ENCODE data around the gene FGF1.

FGF1 gene

GRCh38 chr5:142549834-142550233 is 136.1 kb downstream of the FGF1 start:
- Histone ChIP-seq H3K27me3 (ENCODE audit: control insufficient read depth, insufficient read depth, low read length) (no peaks in the 10 kb centered on the region), H3K9ac (ENCODE audit: low read length) (no peak overlapping the region), H3K9me3 (ENCODE audit: control insufficient read depth, insufficient read depth, low read depth, low read length) (no peaks in the 10 kb centered on the region; the same call in 1 of the 2 replicates), H3K36me3 (ENCODE audit: control insufficient read depth, insufficient read depth, low read length) (no peaks in the 10 kb centered on the region), H3K4me1 (ENCODE audit: control insufficient read depth, insufficient read depth, low read length) (peaks cover 58% of the 10 kb centered on the region), H3K27ac (ENCODE audit: low read depth, low read length) (peak overlapping the region; percentile 79; the same call in 1 of the 2 replicates), H3K4me3 (ENCODE audit: low read depth, low read length) (no peak overlapping the region)

GRCh38 chr5:142548739-142549275 is 137.1 kb downstream of the FGF1 start:
- Histone ChIP-seq H3K4me3 (ENCODE audit: low read depth, low read length) (no peak overlapping the region), H3K4me1 (ENCODE audit: control insufficient read depth, insufficient read depth, low read length) (peaks cover 59% of the 10 kb centered on the region), H3K9ac (ENCODE audit: low read length) (no peak overlapping the region), H3K36me3 (ENCODE audit: control insufficient read depth, insufficient read depth, low read length) (no peaks in the 10 kb centered on the region), H3K9me3 (ENCODE audit: control insufficient read depth, insufficient read depth, low read depth, low read length) (no peaks in the 10 kb centered on the region), H3K27me3 (ENCODE audit: control insufficient read depth, insufficient read depth, low read length) (no peaks in the 10 kb centered on the region), H3K27ac (ENCODE audit: low read depth, low read length) (no peak overlapping the region)

DNA sequence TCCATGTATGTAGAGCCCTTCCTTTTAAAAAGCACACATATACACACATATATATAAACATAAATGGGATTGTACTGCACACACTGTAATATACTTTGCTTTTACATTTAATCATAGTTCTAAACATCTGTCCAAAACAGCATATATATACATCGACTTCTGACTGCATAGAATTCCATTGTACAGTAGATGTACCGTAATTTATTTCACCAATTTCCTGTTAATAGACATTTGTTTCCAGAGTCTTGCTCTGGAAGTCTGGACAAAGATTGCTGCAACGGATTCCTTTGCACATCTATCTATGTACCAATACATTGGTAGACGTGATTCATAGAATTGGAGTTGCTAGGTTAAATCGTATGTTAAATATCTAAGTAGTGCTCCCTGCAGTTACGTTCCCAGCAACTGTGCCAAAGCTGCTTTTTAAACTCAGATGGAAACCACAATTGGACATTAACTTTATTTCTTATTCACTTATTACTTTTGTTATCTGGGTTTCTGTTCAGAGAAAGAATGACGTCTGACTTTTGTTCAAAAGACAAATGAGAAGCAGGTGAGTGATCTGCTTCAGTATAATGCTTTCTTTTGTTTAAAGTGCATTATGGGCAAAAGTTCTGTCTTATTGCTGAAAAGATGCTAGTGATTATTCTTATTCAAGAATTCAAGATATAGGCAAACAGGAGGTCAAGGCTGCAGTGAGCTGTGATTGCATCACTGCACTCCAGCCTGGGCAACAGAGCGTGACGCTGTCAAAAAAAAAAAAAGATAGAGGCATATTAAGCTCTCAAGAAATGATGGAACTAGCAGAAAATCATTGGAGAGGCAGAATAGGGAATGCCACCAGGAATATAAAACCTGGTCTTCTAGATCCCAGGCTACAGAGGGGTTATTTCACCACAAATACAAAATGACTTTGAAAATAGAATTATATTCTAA is 138.2 kb downstream of the FGF1 start:
- H3K9me3 ChIP-seq (ENCODE audit: control insufficient read depth, insufficient read depth, low read depth, low read length) = no peaks in the 10 kb centered on the region
- no peaks in the 10 kb centered on the region for H3K27me3 ChIP-seq (ENCODE audit: control insufficient read depth, insufficient read depth, low read length)
- peaks cover 59% of the 10 kb centered on the region for H3K4me1 ChIP-seq (ENCODE audit: control insufficient read depth, insufficient read depth, low read length)
- no peak overlapping the region for H3K9ac ChIP-seq (ENCODE audit: low read length)
- H3K27ac ChIP-seq (ENCODE audit: low read depth, low read length) = no peak overlapping the region
- no peak overlapping the region for H3K4me3 ChIP-seq (ENCODE audit: low read depth, low read length)
- H3K36me3 ChIP-seq (ENCODE audit: control insufficient read depth, insufficient read depth, low read length) = no peaks in the 10 kb centered on the region

GRCh38 chr5:142545650-142546322 is 140.1 kb downstream of the FGF1 start:
- H3K36me3 ChIP-seq (ENCODE audit: control insufficient read depth, insufficient read depth, low read length) = no peaks in the 10 kb centered on the region
- H3K9ac ChIP-seq (ENCODE audit: low read length) = no peak overlapping the region
- H3K27me3 ChIP-seq (ENCODE audit: control insufficient read depth, insufficient read depth, low read length) = no peaks in the 10 kb centered on the region
- H3K4me3 ChIP-seq (ENCODE audit: low read depth, low read length) = no peak overlapping the region
- peaks cover 47% of the 10 kb centered on the region for H3K4me1 ChIP-seq (ENCODE audit: control insufficient read depth, insufficient read depth, low read length)
- no peaks in the 10 kb centered on the region for H3K9me3 ChIP-seq (ENCODE audit: control insufficient read depth, insufficient read depth, low read depth, low read length)
- H3K27ac ChIP-seq (ENCODE audit: low read depth, low read length) = no peak overlapping the region

- Histone ChIP-seq H3K36me3 (ENCODE audit: control insufficient read depth, insufficient read depth, low read length) (no peaks in the 10 kb centered on the region), H3K27ac (ENCODE audit: low read depth, low read length) (no peak overlapping the region), H3K4me1 (ENCODE audit: control insufficient read depth, insufficient read depth, low read length) (peaks cover 45% of the 10 kb centered on the region), H3K9ac (ENCODE audit: low read length) (no peak overlapping the region), H3K4me3 (ENCODE audit: low read depth, low read length) (no peak overlapping the region), H3K27me3 (ENCODE audit: control insufficient read depth, insufficient read depth, low read length) (no peaks in the 10 kb centered on the region), H3K9me3 (ENCODE audit: control insufficient read depth, insufficient read depth, low read depth, low read length) (no peaks in the 10 kb centered on the region)
Measured at GRCh38 chr5:142544946-142545649, 140.8 kb downstream of the FGF1 start.

DNA sequence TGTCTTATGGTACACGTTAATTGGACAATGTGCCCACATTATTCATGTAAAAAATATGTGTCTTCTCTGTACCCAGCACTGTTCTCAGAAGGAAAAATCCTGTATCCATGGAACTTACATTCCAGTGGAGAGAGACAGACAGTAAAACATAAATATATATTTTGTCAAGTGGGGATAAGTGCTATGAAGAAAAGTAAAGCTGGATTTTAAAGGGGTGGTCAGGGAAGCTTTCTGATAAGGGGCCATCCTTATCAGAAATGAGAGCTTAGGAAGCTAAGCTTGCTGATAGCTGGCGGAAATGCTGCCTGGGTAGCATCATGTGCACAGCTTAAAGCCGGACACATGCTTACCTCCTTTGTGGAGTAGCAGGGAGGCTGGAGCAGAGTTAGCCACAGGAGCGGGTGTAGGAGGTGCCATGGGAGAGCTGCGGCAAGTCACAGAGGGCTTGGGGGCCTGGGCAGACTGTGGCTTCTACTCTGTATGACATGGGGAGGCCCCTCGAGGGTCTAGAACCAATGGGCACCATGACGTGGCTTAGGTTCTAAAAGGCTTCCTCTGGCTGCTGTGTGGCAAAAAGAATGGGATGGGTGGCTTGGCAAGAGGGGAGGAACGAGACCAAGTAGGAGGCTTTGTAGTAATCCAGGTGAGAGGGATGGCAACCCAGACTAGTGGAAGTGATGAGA is 141.7 kb downstream of the FGF1 start:
- Histone ChIP-seq H3K27me3 (ENCODE audit: control insufficient read depth, insufficient read depth, low read length) (no peaks in the 10 kb centered on the region), H3K27ac (ENCODE audit: low read depth, low read length) (no peak overlapping the region), H3K9me3 (ENCODE audit: control insufficient read depth, insufficient read depth, low read depth, low read length) (no peaks in the 10 kb centered on the region), H3K9ac (ENCODE audit: low read length) (no peak overlapping the region), H3K36me3 (ENCODE audit: control insufficient read depth, insufficient read depth, low read length) (no peaks in the 10 kb centered on the region), H3K4me3 (ENCODE audit: low read depth, low read length) (no peak overlapping the region), H3K4me1 (ENCODE audit: control insufficient read depth, insufficient read depth, low read length) (peaks cover 36% of the 10 kb centered on the region)

DNA sequence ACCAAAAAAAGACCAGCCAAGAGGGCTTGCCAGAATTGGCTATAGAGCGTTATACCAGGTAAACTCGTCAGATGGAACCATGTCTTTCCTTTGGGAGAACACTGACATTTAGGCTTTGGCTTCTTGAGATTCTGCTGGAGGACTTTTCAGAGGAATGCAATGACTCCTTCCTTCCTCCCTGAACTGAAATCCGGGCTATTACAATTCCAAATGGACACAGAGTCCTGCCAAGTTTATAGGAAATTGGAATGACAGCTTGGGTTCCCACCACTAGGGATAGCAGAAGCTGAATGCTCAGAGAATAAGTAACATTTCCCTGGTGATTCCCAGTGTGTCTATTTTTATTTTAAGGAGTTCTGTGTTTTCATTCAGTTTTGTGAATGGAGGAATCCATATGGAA is 143.0 kb downstream of the FGF1 start:
- H3K36me3 ChIP-seq (ENCODE audit: control insufficient read depth, insufficient read depth, low read length) = no peaks in the 10 kb centered on the region
- H3K27me3 ChIP-seq (ENCODE audit: control insufficient read depth, insufficient read depth, low read length) = no peaks in the 10 kb centered on the region
- H3K9ac ChIP-seq (ENCODE audit: low read length) = no peak overlapping the region
- H3K9me3 ChIP-seq (ENCODE audit: control insufficient read depth, insufficient read depth, low read depth, low read length) = no peaks in the 10 kb centered on the region
- H3K27ac ChIP-seq (ENCODE audit: low read depth, low read length) = no peak overlapping the region
- H3K4me1 ChIP-seq (ENCODE audit: control insufficient read depth, insufficient read depth, low read length) = peaks cover 26% of the 10 kb centered on the region; the same call in 1 of the 2 replicates
- H3K4me3 ChIP-seq (ENCODE audit: low read depth, low read length) = no peak overlapping the region
